IMR-90 (cell line): Measurements from ENCODE around the gene KIF12. TPM values are rescaled to one million over a fixed set of nuclear protein-coding genes. Genes with fewer than 3 reads are reported as not detected.

Source experiments
- ATAC-seq: fragments of 200-7000 bp; cut with Tn5 transposase; 2 replicates; pipeline ENCODE4 v1.9.1; 2020; ENCODE audit warnings: low read depth, mild to moderate bottlenecking, moderate library complexity
- BruUV-seq: library from RNA; stranded (reverse); fragments of 400-500 nt; replicated peaks from 2 replicates; lab custom pipeline; 2021; lab: Mats Ljungman, UMichigan
- CTCF ChIA-PET: fragments of 300-600 bp; formaldehyde crosslinking; extraction: SDS; loops from one replicate; lab custom pipeline; 2021; ENCODE audit warnings: antibody characterized with exemption; lab: Yijun Ruan, JAX
- POLR2A ChIA-PET: fragments of 300-600 bp; sonication (Branson Sonifier 250); formaldehyde crosslinking; loops from one replicate; lab custom pipeline; 2022; ENCODE audit warnings: antibody characterized with exemption; ENCODE audit not compliant: unreplicated experiment; lab: Charles Lee
- DNase-seq: peaks from one replicate; pipeline ENCODE4 v3.0.0; 2013
- H2AFZ ChIP-seq: replicated peaks from 2 replicates; pipeline ENCODE3; 2013; ENCODE audit warnings: low read length, mild to moderate bottlenecking; ENCODE audit not compliant: poor library complexity
- H2AK5ac ChIP-seq: 2 replicates; pipeline ENCODE4 v1.6.1; 2013; ENCODE audit warnings: low read depth, low read length, inconsistent platforms
- H2AK9ac ChIP-seq: replicated peaks from 2 replicates; pipeline ENCODE3; 2013; ENCODE audit warnings: mild to moderate bottlenecking, low read depth, low read length, moderate library complexity; ENCODE audit not compliant: poor library complexity
- H2BK120ac ChIP-seq: 2 replicates; pipeline ENCODE4 v1.6.1; 2013; ENCODE audit warnings: low read depth, low read length, inconsistent platforms
- H2BK15ac ChIP-seq: 3 replicates; pipeline ENCODE4 v1.6.1; 2013; ENCODE audit warnings: low read depth, low read length, inconsistent platforms
- H2BK20ac ChIP-seq: 2 replicates; pipeline ENCODE4 v1.6.1; 2013; ENCODE audit warnings: low read depth, mild to moderate bottlenecking, inconsistent platforms, low read length, moderate library complexity
- H2BK5ac ChIP-seq: 2 replicates; pipeline ENCODE4 v1.6.1; 2013; ENCODE audit warnings: mild to moderate bottlenecking, low read depth, low read length, inconsistent platforms; ENCODE audit not compliant: poor library complexity, severe bottlenecking
- H3K14ac ChIP-seq: replicated peaks from 2 replicates; pipeline ENCODE4 v1.6.1; 2013; ENCODE audit warnings: low read depth, low read length, inconsistent platforms
- H3K18ac ChIP-seq: 2 replicates; pipeline ENCODE4 v1.6.1; 2013; ENCODE audit warnings: low read depth, low read length, control low read depth
- H3K23ac ChIP-seq: 2 replicates; pipeline ENCODE4 v1.6.1; 2013; ENCODE audit warnings: low read depth, low read length, inconsistent platforms
- H3K27ac ChIP-seq: 2 replicates; pipeline ENCODE4 v1.5.1; 2013; ENCODE audit warnings: mild to moderate bottlenecking, control low read depth, low read length; ENCODE audit not compliant: insufficient read depth
- H3K27me3 ChIP-seq: 2 replicates; pipeline ENCODE4 v1.6.1; 2013; ENCODE audit warnings: low read length; ENCODE audit not compliant: control insufficient read depth, insufficient read depth
- H3K36me3 ChIP-seq: 2 replicates; pipeline ENCODE4 v1.6.1; 2013; ENCODE audit warnings: low read length, mixed read lengths; ENCODE audit not compliant: control insufficient read depth, insufficient read depth
- H3K4ac ChIP-seq: 2 replicates; pipeline ENCODE4 v1.6.1; 2013; ENCODE audit warnings: low read depth, low read length, inconsistent platforms
- H3K4me1 ChIP-seq: 2 replicates; pipeline ENCODE4 v1.6.1; 2013; ENCODE audit warnings: low read length, mixed read lengths; ENCODE audit not compliant: control insufficient read depth, insufficient read depth
- H3K4me2 ChIP-seq: 2 replicates; pipeline ENCODE4 v1.6.1; 2013; ENCODE audit warnings: low read depth, mild to moderate bottlenecking, control low read depth, low read length, moderate library complexity
- H3K4me3 ChIP-seq: 2 replicates; pipeline ENCODE4 v1.5.1; 2013; ENCODE audit warnings: low read depth, mild to moderate bottlenecking, control low read depth, low read length, moderate library complexity; ENCODE audit not compliant: insufficient read depth
- H3K56ac ChIP-seq: 2 replicates; pipeline ENCODE4 v1.6.1; 2013; ENCODE audit warnings: low read length, inconsistent platforms; ENCODE audit not compliant: insufficient read depth; ENCODE audit errors: extremely low read depth
- H3K79me1 ChIP-seq, 2 experiments: 2 replicates each; pipeline ENCODE4 v1.6.1; 2013; ENCODE audit warnings: low read length in 2 of 2, inconsistent platforms in 1 of 2, low read depth in 1 of 2
- H3K9ac ChIP-seq: 2 replicates; pipeline ENCODE4 v1.6.1; 2013; ENCODE audit warnings: low read depth, low read length, control low read depth
- H3K9me1 ChIP-seq: 2 replicates; pipeline ENCODE4 v1.6.1; 2013; ENCODE audit warnings: low read length, inconsistent platforms; ENCODE audit not compliant: insufficient read depth
- H3K9me3 ChIP-seq: 2 replicates; pipeline ENCODE4 v1.6.1; 2013; ENCODE audit warnings: low read length; ENCODE audit not compliant: control insufficient read depth, insufficient read depth
- H4K20me1 ChIP-seq: 2 replicates; pipeline ENCODE4 v1.6.1; 2013; ENCODE audit warnings: low read length, inconsistent platforms; ENCODE audit not compliant: insufficient read depth
- H4K5ac ChIP-seq: 2 replicates; pipeline ENCODE4 v1.6.1; 2013; ENCODE audit warnings: mild to moderate bottlenecking, low read depth, low read length, control low read depth
- H4K8ac ChIP-seq, 2 experiments: 2 replicates each; pipeline ENCODE4 v1.6.1; 2013; ENCODE audit warnings: low read depth in 2 of 2, low read length in 2 of 2, control low read depth in 1 of 2, inconsistent platforms in 1 of 2
- H4K91ac ChIP-seq: 2 replicates; pipeline ENCODE4 v1.6.1; 2013; ENCODE audit warnings: low read depth, low read length, inconsistent platforms; ENCODE audit not compliant: insufficient read depth
- BHLHE40 ChIP-seq: fragments of 150-350 bp; IDR thresholded peaks from 2 replicates; pipeline ENCODE4 v1.6.1; 2016; ENCODE audit warnings: mild to moderate bottlenecking, low read depth, low read length
- CEBPB ChIP-seq: IDR thresholded peaks from 2 replicates; pipeline ENCODE4 v1.6.1; 2012; ENCODE audit warnings: low read depth, low read length, improper control_type of control experiment
- CHD1 ChIP-seq: IDR thresholded peaks from 2 replicates; pipeline ENCODE4 v1.6.1; 2012; ENCODE audit warnings: low read depth, low read length, improper control_type of control experiment
- MAFK ChIP-seq: IDR thresholded peaks from 2 replicates; pipeline ENCODE4 v1.6.1; 2012; ENCODE audit warnings: low read depth, low read length, improper control_type of control experiment
- MXI1 ChIP-seq: IDR thresholded peaks from 2 replicates; pipeline ENCODE4 v1.6.1; 2012; ENCODE audit warnings: low read depth, mild to moderate bottlenecking, low read length, moderate library complexity, borderline replicate concordance
- POLR2A ChIP-seq: IDR thresholded peaks from 2 replicates; pipeline ENCODE4 v1.6.1; 2012; ENCODE audit warnings: mild to moderate bottlenecking, low read depth, low read length
- RCOR1 ChIP-seq: IDR thresholded peaks from 2 replicates; pipeline ENCODE4 v1.6.1; 2012; ENCODE audit warnings: mild to moderate bottlenecking, low read length, improper control_type of control experiment; ENCODE audit not compliant: insufficient replicate concordance
- WGBS, 2 experiments: methylation state at CpG; one replicate each; pipeline versions ENCODE4 v1.1.5 to v1.1.7; 2013; ENCODE audit warnings: missing lambda C conversion rate in 2 of 2; ENCODE audit not compliant: insufficient read length in 1 of 2; ENCODE audit errors: extremely low coverage in 2 of 2; 5-methylcytosine and 5-hydroxymethylcytosine counted together
- dilution Hi-C: fragments of 300-500 bp; cut with HindIII; formaldehyde crosslinking; loops from one replicate; pipeline ENCODE4 v1.14.3; 2018; ENCODE audit warnings: low sequenced_read_pairs; ENCODE audit not compliant: unreplicated experiment
- in situ Hi-C: fragments of 300-500 bp; cut with MboI; formaldehyde crosslinking; loops from 3 replicates; pipeline ENCODE4 v1.14.3; 2019; ENCODE audit warnings: low sequenced_read_pairs, inconsistent platforms, mixed read lengths
- intact Hi-C: fragments of 100-400 bp; cut with micrococcal nuclease; formaldehyde crosslinking; loops from 2 replicates; pipeline ENCODE4 v1.10.0; 2022
- polyA plus RNA-seq, 3 experiments: library from polyadenylated mRNA; depleted of rRNA; stranded (reverse); fragments of >200 nt; gene quantifications; 2 replicates each; pipeline ENCODE4 v1.2.3, GENCODE V29; 2012; ENCODE audit warnings: low replicate concordance in 1 of 3
- total RNA-seq: library from RNA; depleted of rRNA; stranded (reverse); fragments of >200 nt; gene quantifications from 2 replicates; pipeline ENCODE4 v1.2.3, GENCODE V29; 2012
- TF ChIP-seq, protein P1 (sequence below): fragments of 150-350 bp; IDR thresholded peaks from 2 replicates; pipeline ENCODE4 v1.6.1; 2017; ENCODE audit warnings: mild to moderate bottlenecking, antibody characterized with exemption, low read length, low read depth

Gene KIF12
- total and polyA plus RNA-seq, 2 of the 4 experiments (the other 2 are of a cell fraction), result not detected

- no peak overlapping the region for H2BK15ac ChIP-seq
- DNase-seq (no peak), ATAC-seq (no peak)
- H3K14ac ChIP-seq, result no peak overlapping the region
- TF ChIP-seq MAFK (no peak), CEBPB (no peak), BHLHE40 (no peak), RCOR1 (no peak), POLR2A (no peak), CHD1 (no peak), MXI1 (no peak)
- TF ChIP-seq, protein P1, sequence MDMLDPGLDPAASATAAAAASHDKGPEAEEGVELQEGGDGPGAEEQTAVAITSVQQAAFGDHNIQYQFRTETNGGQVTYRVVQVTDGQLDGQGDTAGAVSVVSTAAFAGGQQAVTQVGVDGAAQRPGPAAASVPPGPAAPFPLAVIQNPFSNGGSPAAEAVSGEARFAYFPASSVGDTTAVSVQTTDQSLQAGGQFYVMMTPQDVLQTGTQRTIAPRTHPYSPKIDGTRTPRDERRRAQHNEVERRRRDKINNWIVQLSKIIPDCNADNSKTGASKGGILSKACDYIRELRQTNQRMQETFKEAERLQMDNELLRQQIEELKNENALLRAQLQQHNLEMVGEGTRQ, result no peak
- no peaks in the 10 kb centered on the region for H3K9me1 ChIP-seq
- H3K4me1 ChIP-seq, result no peaks in the 10 kb centered on the region
- H2AK5ac ChIP-seq, result no peak overlapping the region
- no peak overlapping the region for H3K23ac ChIP-seq
- no peak overlapping the region for H4K8ac ChIP-seq
- no peaks in the 10 kb centered on the region for H3K9me3 ChIP-seq
- no peak overlapping the region for H3K4ac ChIP-seq
- no peak overlapping the region for H2BK5ac ChIP-seq
- BruUV-seq, result no TSS peak
- in situ Hi-C loops, result no loop called here
- H2BK120ac ChIP-seq, result no peak overlapping the region
- no peak overlapping the region for H2AK9ac ChIP-seq
- no peaks in the 10 kb centered on the region for H3K79me1 ChIP-seq
- dilution Hi-C loops, result no loop called here
- ChIA-PET POLR2A (no interaction called here), CTCF (interaction anchor here (1.0 kb wide), 1 partner anchor 14 kb away, joined by 3 read pairs; no protein-coding TSS in a partner anchor)
- no peaks in the 10 kb centered on the region for H4K20me1 ChIP-seq
- no peak overlapping the region for H2BK20ac ChIP-seq
- H2AFZ ChIP-seq, result no peak overlapping the region
- H3K36me3 ChIP-seq, result no peaks in the 10 kb centered on the region
- H3K18ac ChIP-seq, result no peak overlapping the region
- H4K91ac ChIP-seq, result no peak overlapping the region
- no peak overlapping the region for H3K4me3 ChIP-seq
- no peak overlapping the region for H3K9ac ChIP-seq
- no peak overlapping the region for H3K4me2 ChIP-seq
- no peak overlapping the region for H3K27ac ChIP-seq
- no peak overlapping the region for H3K56ac ChIP-seq
- H4K5ac ChIP-seq, result no peak overlapping the region
- intact Hi-C loops, result no loop called here
- H3K27me3 ChIP-seq, result peaks cover 67% of the 10 kb centered on the region
- 79% methylated on average over 5 of the region's 9 CpGs; no CpG with 5 or more reads in 1 of the 2 experiments for WGBS, 2 experiments
Measured at GRCh38 chr9:114093761-114094505, 5.2 kb downstream of the KIF12 start.
